ENCODE measurements around the gene LAMA2. TPM values are rescaled to one million over a fixed set of nuclear protein-coding genes. Genes with fewer than 3 reads are reported as not detected.

The LAMA2 gene
- total and polyA plus RNA-seq, 2 experiments from 2014 or later: 11.1 to 57.5 TPM

GRCh38 chr6:129417416-129418086 is 534.6 kb downstream of the LAMA2 start:
- no peaks in the 10 kb centered on the region for H3K9me2 ChIP-seq (replicated peaks; ENCODE audit: insufficient read depth)
- 96% methylated on average over 8 of the region's 8 CpGs for WGBS (ENCODE audit: low lambda C conversion rate, missing lambda C conversion rate)
- no peaks in the 10 kb centered on the region for H3K9me3 ChIP-seq (ENCODE audit: low read depth)
- H3K36me3 ChIP-seq (replicated peaks; ENCODE audit: insufficient read depth, low read depth): no peaks in the 10 kb centered on the region
- H4K20me1 ChIP-seq (ENCODE audit: insufficient read depth, poor library complexity, severe bottlenecking): no peaks in the 10 kb centered on the region
- no peaks in the 10 kb centered on the region for H3K4me1 ChIP-seq (ENCODE audit: insufficient read depth)
- H3K27me3 ChIP-seq: no peaks in the 10 kb centered on the region
- no peak overlapping the region for H2AFZ ChIP-seq
- H3K4me3 ChIP-seq: no peak overlapping the region
- no peaks in the 10 kb centered on the region for H3K79me2 ChIP-seq
- TF ChIP-seq EZH2phosphoT487 (IDR thresholded peaks at IDR 0.05; ENCODE audit: low read depth, severe bottlenecking, unreplicated experiment) (no peak), EZH2 (IDR thresholded peaks at IDR 0.05; ENCODE audit: borderline replicate concordance) (no peak)
- TF ChIP-seq, protein P1, sequence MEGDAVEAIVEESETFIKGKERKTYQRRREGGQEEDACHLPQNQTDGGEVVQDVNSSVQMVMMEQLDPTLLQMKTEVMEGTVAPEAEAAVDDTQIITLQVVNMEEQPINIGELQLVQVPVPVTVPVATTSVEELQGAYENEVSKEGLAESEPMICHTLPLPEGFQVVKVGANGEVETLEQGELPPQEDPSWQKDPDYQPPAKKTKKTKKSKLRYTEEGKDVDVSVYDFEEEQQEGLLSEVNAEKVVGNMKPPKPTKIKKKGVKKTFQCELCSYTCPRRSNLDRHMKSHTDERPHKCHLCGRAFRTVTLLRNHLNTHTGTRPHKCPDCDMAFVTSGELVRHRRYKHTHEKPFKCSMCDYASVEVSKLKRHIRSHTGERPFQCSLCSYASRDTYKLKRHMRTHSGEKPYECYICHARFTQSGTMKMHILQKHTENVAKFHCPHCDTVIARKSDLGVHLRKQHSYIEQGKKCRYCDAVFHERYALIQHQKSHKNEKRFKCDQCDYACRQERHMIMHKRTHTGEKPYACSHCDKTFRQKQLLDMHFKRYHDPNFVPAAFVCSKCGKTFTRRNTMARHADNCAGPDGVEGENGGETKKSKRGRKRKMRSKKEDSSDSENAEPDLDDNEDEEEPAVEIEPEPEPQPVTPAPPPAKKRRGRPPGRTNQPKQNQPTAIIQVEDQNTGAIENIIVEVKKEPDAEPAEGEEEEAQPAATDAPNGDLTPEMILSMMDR (IDR thresholded peaks at IDR 0.05; ENCODE audit: poor library complexity): no peak
- H3K27ac ChIP-seq: no peak overlapping the region
- H3K4me2 ChIP-seq: no peak overlapping the region
- no peak for DNase-seq (ENCODE audit: low spot score)

- no peaks in the 10 kb centered on the region for H3K4me1 ChIP-seq (ENCODE audit: insufficient read depth)
- H4K20me1 ChIP-seq (ENCODE audit: insufficient read depth, poor library complexity, severe bottlenecking): no peaks in the 10 kb centered on the region
- H2AFZ ChIP-seq: no peak overlapping the region
- H3K36me3 ChIP-seq (replicated peaks; ENCODE audit: insufficient read depth, low read depth): no peaks in the 10 kb centered on the region
- no peak for DNase-seq (ENCODE audit: low spot score)
- TF ChIP-seq EZH2 (IDR thresholded peaks at IDR 0.05; ENCODE audit: borderline replicate concordance) (no peak), EZH2phosphoT487 (IDR thresholded peaks at IDR 0.05; ENCODE audit: low read depth, severe bottlenecking, unreplicated experiment) (no peak)
- TF ChIP-seq, protein P1 (IDR thresholded peaks at IDR 0.05; ENCODE audit: poor library complexity): no peak
- H3K4me2 ChIP-seq: no peak overlapping the region
- no peak overlapping the region for H3K4me3 ChIP-seq
- no peaks in the 10 kb centered on the region for H3K9me2 ChIP-seq (replicated peaks; ENCODE audit: insufficient read depth)
- H3K27me3 ChIP-seq: no peaks in the 10 kb centered on the region
- WGBS (ENCODE audit: low lambda C conversion rate, missing lambda C conversion rate): 76% methylated on average over 2 of the region's 2 CpGs
- no peak overlapping the region for H3K27ac ChIP-seq
- no peaks in the 10 kb centered on the region for H3K9me3 ChIP-seq (ENCODE audit: low read depth)
- no peaks in the 10 kb centered on the region for H3K79me2 ChIP-seq
Observed at GRCh38 chr6:129419324-129419723, 536.4 kb downstream of the LAMA2 start.

DNA sequence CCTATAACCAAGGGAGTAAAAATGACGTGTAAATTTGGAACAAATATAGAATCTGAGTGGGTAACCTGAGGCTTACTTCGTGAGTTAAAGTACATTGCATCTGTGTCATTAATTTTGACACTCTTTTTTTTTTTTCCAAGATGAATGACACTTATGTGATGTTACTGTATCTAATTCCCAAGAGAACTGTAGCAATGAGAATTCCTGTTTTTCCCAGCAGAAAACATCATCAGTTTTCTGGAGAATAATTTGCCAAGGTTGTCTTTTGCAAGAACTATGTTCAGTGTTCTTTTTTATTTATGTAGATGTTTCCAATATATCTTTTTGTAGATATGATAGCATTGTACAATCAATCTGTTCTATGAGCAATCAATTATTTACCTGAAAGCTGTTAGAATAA is 543.4 kb downstream of the LAMA2 start:
- TF ChIP-seq, protein P1 (IDR thresholded peaks at IDR 0.05; ENCODE audit: poor library complexity): no peak
- TF ChIP-seq EZH2 (IDR thresholded peaks at IDR 0.05; ENCODE audit: borderline replicate concordance) (no peak), EZH2phosphoT487 (IDR thresholded peaks at IDR 0.05; ENCODE audit: low read depth, severe bottlenecking, unreplicated experiment) (no peak)

More for the DNA sequence above, 543.4 kb downstream of the LAMA2 start:
- Histone ChIP-seq H3K4me3 (no peak overlapping the region), H4K20me1 (ENCODE audit: insufficient read depth, poor library complexity, severe bottlenecking) (no peaks in the 10 kb centered on the region), H3K4me1 (ENCODE audit: insufficient read depth) (no peaks in the 10 kb centered on the region), H3K36me3 (replicated peaks; ENCODE audit: insufficient read depth, low read depth) (no peaks in the 10 kb centered on the region), H3K9me3 (ENCODE audit: low read depth) (no peaks in the 10 kb centered on the region), H3K27me3 (no peaks in the 10 kb centered on the region), H3K27ac (no peak overlapping the region), H3K9me2 (replicated peaks; ENCODE audit: insufficient read depth) (no peaks in the 10 kb centered on the region), H2AFZ (no peak overlapping the region), H3K4me2 (no peak overlapping the region), H3K79me2 (no peaks in the 10 kb centered on the region)
- no peak for DNase-seq (ENCODE audit: low spot score)
- WGBS (ENCODE audit: low lambda C conversion rate, missing lambda C conversion rate): 83% methylated on average over 2 of the region's 2 CpGs
